Measurements from ENCODE around the gene LRRFIP1.
"Not testable (repeated sequence)": the region's sequence is repeated elsewhere in the genome, so short reads cannot be mapped to it uniquely, and the experiment has no call there.

The LRRFIP1 gene

GRCh38 chr2:237745250-237745613, 117.8 kb downstream of the LRRFIP1 start:
- no peak for DNase-seq (ENCODE audit: low read depth)

- no peak for DNase-seq (ENCODE audit: low read depth)
Observed at GRCh38 chr2:237746302-237747080, 119.1 kb downstream of the LRRFIP1 start.

GRCh38 chr2:237747189-237747588, 119.8 kb downstream of the LRRFIP1 start:
- DNase-seq (ENCODE audit: low read depth): no peak

GRCh38 chr2:237749002-237749401, 121.6 kb downstream of the LRRFIP1 start:
- no peak for DNase-seq (ENCODE audit: low read depth)

GRCh38 chr2:237749961-237750360, 122.6 kb downstream of the LRRFIP1 start:
- no peak for DNase-seq (ENCODE audit: low read depth)

- DNase-seq (ENCODE audit: low read depth): not testable (repeated sequence)
Observed at GRCh38 chr2:237750441-237750840, 123.1 kb downstream of the LRRFIP1 start.

GRCh38 chr2:237752761-237753165, 125.4 kb downstream of the LRRFIP1 start:
- DNase-seq (ENCODE audit: low read depth): no peak

- DNase-seq (ENCODE audit: low read depth): no peak
Observed at GRCh38 chr2:237754182-237754581, 126.8 kb downstream of the LRRFIP1 start.

- DNase-seq (ENCODE audit: low read depth): no peak
Observed at GRCh38 chr2:237754626-237755248, 127.3 kb downstream of the LRRFIP1 start.

GRCh38 chr2:237757616-237758015, 130.2 kb downstream of the LRRFIP1 start:
- DNase-seq (ENCODE audit: low read depth): no peak

- no peak for DNase-seq (ENCODE audit: low read depth)
Observed at GRCh38 chr2:237758185-237758584, 130.8 kb downstream of the LRRFIP1 start.

GRCh38 chr2:237759176-237759575, 131.8 kb downstream of the LRRFIP1 start:
- no peak for DNase-seq (ENCODE audit: low read depth)

- no peak for DNase-seq (ENCODE audit: low read depth)
Observed at GRCh38 chr2:237760506-237761502, 133.4 kb downstream of the LRRFIP1 start.

GRCh38 chr2:237762291-237763182, 135.2 kb downstream of the LRRFIP1 start:
- not testable (repeated sequence) for DNase-seq (ENCODE audit: low read depth)

GRCh38 chr2:237763812-237764211, 136.4 kb downstream of the LRRFIP1 start:
- DNase-seq (ENCODE audit: low read depth): no peak

- not testable (repeated sequence) for DNase-seq (ENCODE audit: low read depth)
Observed at GRCh38 chr2:237765122-237765521, 137.7 kb downstream of the LRRFIP1 start.

GRCh38 chr2:237765875-237766274, 138.5 kb downstream of the LRRFIP1 start:
- DNase-seq (ENCODE audit: low read depth): no peak

GRCh38 chr2:237766340-237766739, 139.0 kb downstream of the LRRFIP1 start:
- DNase-seq (ENCODE audit: low read depth): no peak

GRCh38 chr2:237772513-237772912, 145.1 kb downstream of the LRRFIP1 start:
- DNase-seq (ENCODE audit: low read depth): no peak

- DNase-seq (ENCODE audit: low read depth): no peak
Observed at GRCh38 chr2:237773826-237774225, 146.4 kb downstream of the LRRFIP1 start.

GRCh38 chr2:237774811-237775553, 147.6 kb downstream of the LRRFIP1 start:
- DNase-seq (ENCODE audit: low read depth): no peak

All from T-helper 22 cell (primary cell).